Neural crest cell (in vitro differentiated cells): ENCODE measurements around the gene LIPK. TPM values are rescaled to one million over a fixed set of nuclear protein-coding genes. Genes with fewer than 3 reads are reported as not detected.
"Not testable (repeated sequence)": the region's sequence is repeated elsewhere in the genome, so short reads cannot be mapped to it uniquely, and the experiment has no call there.

Source experiments
- DNase-seq: peaks from one replicate; pipeline ENCODE4 v3.0.0; 2021; ENCODE audit warnings: low read depth, mixed read lengths, low spot score
- H3K27ac Mint-ChIP-seq: one replicate; pipeline ENCODE4 v1.8.0; 2021; ENCODE audit warnings: mild to moderate bottlenecking, mixed read lengths; ENCODE audit not compliant: unreplicated experiment
- H3K27me3 Mint-ChIP-seq: 2 replicates; pipeline ENCODE4 v1.8.0; 2021; ENCODE audit warnings: low read depth, mild to moderate bottlenecking, mixed read lengths
- H3K36me3 Mint-ChIP-seq: 2 replicates; pipeline ENCODE4 v1.8.0; 2021; ENCODE audit warnings: low read depth, mild to moderate bottlenecking, mixed read lengths
- H3K4me1 Mint-ChIP-seq: 2 replicates; pipeline ENCODE4 v1.8.0; 2021; ENCODE audit warnings: mixed read lengths
- H3K4me3 Mint-ChIP-seq: one replicate; pipeline ENCODE4 v1.8.0; 2021; ENCODE audit warnings: mild to moderate bottlenecking, mixed read lengths
- H3K9me3 Mint-ChIP-seq: 2 replicates; pipeline ENCODE4 v1.8.0; 2021; ENCODE audit warnings: mixed read lengths
- total RNA-seq: library from RNA; stranded (reverse); gene quantifications from 2 replicates; pipeline ENCODE4 v1.2.1, GENCODE V29; 2021
- TF ChIP-seq, protein P1 (sequence below): fragments of 200-600 bp; sonication (generic); conservative IDR thresholded peaks from 2 replicates; pipeline ENCODE4 v1.5.0; 2021; ENCODE audit warnings: antibody characterized with exemption, mild to moderate bottlenecking

Gene LIPK
- total RNA-seq, 1 donor from 2014 or later: not detected

- TF ChIP-seq, protein P1, sequence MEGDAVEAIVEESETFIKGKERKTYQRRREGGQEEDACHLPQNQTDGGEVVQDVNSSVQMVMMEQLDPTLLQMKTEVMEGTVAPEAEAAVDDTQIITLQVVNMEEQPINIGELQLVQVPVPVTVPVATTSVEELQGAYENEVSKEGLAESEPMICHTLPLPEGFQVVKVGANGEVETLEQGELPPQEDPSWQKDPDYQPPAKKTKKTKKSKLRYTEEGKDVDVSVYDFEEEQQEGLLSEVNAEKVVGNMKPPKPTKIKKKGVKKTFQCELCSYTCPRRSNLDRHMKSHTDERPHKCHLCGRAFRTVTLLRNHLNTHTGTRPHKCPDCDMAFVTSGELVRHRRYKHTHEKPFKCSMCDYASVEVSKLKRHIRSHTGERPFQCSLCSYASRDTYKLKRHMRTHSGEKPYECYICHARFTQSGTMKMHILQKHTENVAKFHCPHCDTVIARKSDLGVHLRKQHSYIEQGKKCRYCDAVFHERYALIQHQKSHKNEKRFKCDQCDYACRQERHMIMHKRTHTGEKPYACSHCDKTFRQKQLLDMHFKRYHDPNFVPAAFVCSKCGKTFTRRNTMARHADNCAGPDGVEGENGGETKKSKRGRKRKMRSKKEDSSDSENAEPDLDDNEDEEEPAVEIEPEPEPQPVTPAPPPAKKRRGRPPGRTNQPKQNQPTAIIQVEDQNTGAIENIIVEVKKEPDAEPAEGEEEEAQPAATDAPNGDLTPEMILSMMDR: no peak
- H3K4me1 Mint-ChIP-seq: peaks cover 13% of the 10 kb centered on the region
- DNase-seq: no peak
- no peaks in the 10 kb centered on the region for H3K9me3 Mint-ChIP-seq
- H3K36me3 Mint-ChIP-seq: no peaks in the 10 kb centered on the region
- H3K27ac Mint-ChIP-seq: no peak overlapping the region
- H3K27me3 Mint-ChIP-seq: no peaks in the 10 kb centered on the region
- no peak overlapping the region for H3K4me3 Mint-ChIP-seq
These were observed 29.6 kb downstream of the LIPK start for GRCh38 chr10:88735661-88736060.

DNA sequence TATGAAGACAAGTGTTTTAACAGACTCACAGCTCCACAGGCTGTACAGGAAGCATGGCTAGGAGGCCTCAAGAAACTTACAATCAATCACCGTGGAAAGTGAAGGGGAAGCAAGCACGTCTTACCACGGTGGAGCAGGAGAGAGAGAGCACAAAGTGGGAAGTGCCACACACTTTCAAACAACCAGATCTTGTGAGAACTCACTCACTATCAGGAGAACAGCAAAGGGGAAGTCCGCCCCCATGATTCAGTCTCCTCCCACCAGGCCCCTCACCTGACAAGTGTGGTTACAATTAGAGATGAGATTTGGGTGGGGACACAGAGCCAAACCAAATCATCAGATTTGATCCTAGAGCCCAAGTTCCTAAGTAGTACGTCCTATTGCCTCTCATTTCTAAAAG, 35.9 kb downstream of the LIPK start:
- H3K9me3 Mint-ChIP-seq, DNase-seq, H3K27me3 Mint-ChIP-seq, H3K36me3 Mint-ChIP-seq, H3K4me1 Mint-ChIP-seq, H3K27ac Mint-ChIP-seq, H3K4me3 Mint-ChIP-seq: not testable (repeated sequence)

DNA sequence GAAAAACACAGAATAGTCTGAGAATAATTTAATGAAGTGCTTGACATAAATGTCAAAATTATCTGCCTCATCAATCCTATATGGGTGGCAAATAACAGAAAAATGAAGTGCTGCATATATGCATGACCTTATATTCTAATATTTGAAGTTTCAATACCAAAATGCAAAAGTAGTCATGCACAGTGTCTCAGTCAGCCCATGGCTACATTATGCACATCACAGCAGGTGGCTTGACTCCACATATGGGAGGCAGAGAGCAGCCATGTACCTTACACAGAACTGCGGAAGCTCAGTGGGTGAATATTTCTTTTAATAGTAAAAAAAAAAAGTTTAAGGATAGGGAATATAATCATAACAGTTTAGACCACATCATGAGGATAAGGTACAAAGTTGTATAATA, 36.4 kb downstream of the LIPK start:
- DNase-seq: no peak
- Mint-ChIP-seq H3K36me3 (no peaks in the 10 kb centered on the region), H3K27me3 (peaks cover 10% of the 10 kb centered on the region), H3K27ac (no peak overlapping the region), H3K9me3 (peaks cover 7% of the 10 kb centered on the region), H3K4me1 (no peaks in the 10 kb centered on the region), H3K4me3 (no peak overlapping the region)
- TF ChIP-seq, protein P1: no peak

DNA sequence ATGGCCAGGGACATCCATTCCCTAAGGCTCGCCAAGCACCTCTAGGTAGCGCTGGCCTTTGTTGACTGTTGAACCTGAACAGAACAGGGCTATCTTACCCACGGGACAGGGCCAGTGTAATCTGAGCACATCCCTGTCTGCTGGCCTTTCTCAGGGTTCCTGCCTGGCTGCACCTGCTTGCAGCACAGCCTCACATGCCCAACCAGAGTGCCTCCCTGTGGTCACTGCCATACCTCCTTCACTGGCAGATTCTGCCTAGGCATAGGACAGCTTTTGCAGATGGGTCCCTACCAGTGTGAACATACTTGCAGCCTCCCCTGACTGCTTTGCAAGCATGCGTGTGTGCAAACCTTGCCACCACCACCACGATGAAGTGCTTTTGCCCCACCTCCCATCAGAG, 38.0 kb downstream of the LIPK start:
- DNase-seq: no peak
- TF ChIP-seq, protein P1: no peak
- Mint-ChIP-seq H3K9me3 (peaks cover 7% of the 10 kb centered on the region), H3K27ac (no peak overlapping the region), H3K36me3 (no peaks in the 10 kb centered on the region), H3K4me1 (no peaks in the 10 kb centered on the region), H3K27me3 (peaks cover 11% of the 10 kb centered on the region), H3K4me3 (no peak overlapping the region)

- Mint-ChIP-seq H3K27me3 (peaks cover 11% of the 10 kb centered on the region), H3K36me3 (no peaks in the 10 kb centered on the region), H3K9me3 (peaks cover 17% of the 10 kb centered on the region), H3K4me1 (no peaks in the 10 kb centered on the region), H3K27ac (no peak overlapping the region), H3K4me3 (no peak overlapping the region)
- no peak for DNase-seq
- TF ChIP-seq, protein P1: no peak
These were observed 39.6 kb downstream of the LIPK start for GRCh38 chr10:88745633-88746032.

DNA sequence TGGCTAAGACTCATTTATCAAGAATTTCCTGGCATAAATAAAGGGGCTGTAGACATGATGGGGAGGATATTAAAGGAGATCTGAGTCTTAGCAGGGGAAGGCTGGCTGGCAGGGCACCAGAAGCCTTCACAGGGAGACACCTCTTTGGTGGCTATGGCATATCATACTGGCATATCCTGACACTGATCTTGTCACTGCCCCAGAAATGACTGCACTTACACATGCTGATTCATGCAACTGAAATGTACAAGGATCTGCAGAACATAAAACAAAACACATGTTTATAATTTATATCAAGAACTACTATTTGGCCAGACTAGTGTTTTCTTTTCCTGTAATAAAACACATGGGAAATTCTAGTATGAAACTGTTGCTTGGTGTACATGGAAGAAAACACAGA, 48.2 kb downstream of the LIPK start:
- H3K36me3 Mint-ChIP-seq: no peaks in the 10 kb centered on the region
- peaks cover 10% of the 10 kb centered on the region for H3K9me3 Mint-ChIP-seq
- no peaks in the 10 kb centered on the region for H3K4me1 Mint-ChIP-seq
- H3K27ac Mint-ChIP-seq: no peak overlapping the region
- H3K4me3 Mint-ChIP-seq: no peak overlapping the region
- TF ChIP-seq, protein P1: no peak
- no peaks in the 10 kb centered on the region for H3K27me3 Mint-ChIP-seq
- DNase-seq: no peak
